ENCODE results near the gene ZFR. TPM values are rescaled to one million over a fixed set of nuclear protein-coding genes. Genes with fewer than 3 reads are reported as not detected.
A peak's percentile ranks its signal among the peaks of the same experiment; 100 is the strongest.

The ZFR gene
- total and polyA plus RNA-seq, 9 of the 15 experiments (the other 6 are each of a cell fraction or from before 2014, with no cell fraction given), result 35.5 to 108 (median 71.1) TPM

DNA sequence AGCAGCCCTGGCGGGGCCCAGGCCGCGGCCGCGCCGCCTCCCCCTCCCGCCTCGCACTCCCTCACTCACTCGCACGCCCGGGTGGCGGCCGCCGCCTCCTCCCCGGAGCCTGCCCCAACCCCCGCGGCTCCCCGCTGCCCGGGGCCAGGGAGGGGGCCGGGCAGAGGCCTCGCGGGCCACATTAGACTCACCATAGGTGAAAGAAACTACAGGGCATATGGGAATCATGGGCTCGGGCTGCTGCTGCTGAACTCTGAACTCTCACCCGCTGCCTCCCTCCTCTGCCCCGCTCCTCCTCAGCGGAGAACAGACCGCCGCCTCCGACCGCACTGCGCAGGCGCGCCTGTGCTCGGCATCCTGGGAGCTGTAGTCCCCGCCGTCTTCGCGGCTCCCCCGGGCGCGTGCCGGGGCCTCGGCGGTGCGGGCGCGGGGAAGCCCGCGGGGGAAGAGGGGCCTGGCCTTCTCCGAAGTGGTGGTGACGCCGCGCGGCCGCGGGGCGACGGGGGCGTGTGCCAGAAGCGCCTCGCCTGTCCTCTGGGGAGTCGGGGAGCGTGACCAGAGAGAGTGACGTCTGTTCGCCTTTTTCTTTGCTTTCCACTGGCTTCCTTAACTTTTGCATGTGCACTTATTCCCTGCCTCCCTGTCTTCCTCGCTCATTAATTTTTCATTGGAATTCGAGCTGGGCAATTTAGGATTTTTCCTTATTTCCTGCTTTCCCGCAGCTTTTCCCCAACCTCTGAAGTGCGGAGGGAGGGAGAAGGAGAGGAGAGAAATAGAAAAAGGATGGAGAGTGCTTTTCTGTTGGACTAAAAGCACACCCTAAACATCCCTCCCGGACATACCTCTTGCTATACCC lies at the start of gene ZFR (continued):
- TF ChIP-seq MYC (IDR thresholded peaks at IDR 0.05; ENCODE audit: low read depth, low read length) (peak; percentile 84), MYC (CRISPR knock-in tag; IDR thresholded peaks at IDR 0.05; ENCODE audit: borderline replicate concordance, low read depth) (no peak), CTBP1 (IDR thresholded peaks at IDR 0.05; ENCODE audit: borderline replicate concordance) (peak; percentile 34; the same call in 1 of the 2 replicates), MAZ (CRISPR knock-in tag; conservative IDR thresholded peaks at IDR 0.05 in 1 of 2, IDR thresholded peaks at IDR 0.05 in 1 of 2) (peak; percentile 80 to 94), CBX3 (IDR thresholded peaks at IDR 0.05; ENCODE audit: borderline replicate concordance in 1 of 2, low read length in 2 of 2) (peak in 1 of 2 experiments; percentile 97; a peak in 2 of 3 replicates), ZNF76 (CRISPR knock-in tag; IDR thresholded peaks at IDR 0.05; ENCODE audit: borderline replicate concordance) (peak; percentile 54; the same call in 1 of the 2 replicates)
- TF ChIP-seq, protein P1, sequence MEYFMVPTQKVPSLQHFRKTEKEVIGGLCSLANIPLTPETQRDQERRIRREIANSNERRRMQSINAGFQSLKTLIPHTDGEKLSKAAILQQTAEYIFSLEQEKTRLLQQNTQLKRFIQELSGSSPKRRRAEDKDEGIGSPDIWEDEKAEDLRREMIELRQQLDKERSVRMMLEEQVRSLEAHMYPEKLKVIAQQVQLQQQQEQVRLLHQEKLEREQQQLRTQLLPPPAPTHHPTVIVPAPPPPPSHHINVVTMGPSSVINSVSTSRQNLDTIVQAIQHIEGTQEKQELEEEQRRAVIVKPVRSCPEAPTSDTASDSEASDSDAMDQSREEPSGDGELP (CRISPR knock-in tag; IDR thresholded peaks at IDR 0.05; ENCODE audit: borderline replicate concordance), result peak; percentile 75
